WTC11 (cell line): ENCODE measurements around the gene PMF1. TPM values are rescaled to one million over a fixed set of nuclear protein-coding genes. Genes with fewer than 3 reads are reported as not detected.

Experiments
- ATAC-seq: fragments of 200-7000 bp; cut with Tn5 transposase; 2 replicates; pipeline ENCODE4 v1.10.0; 2021; ENCODE audit warnings: mild to moderate bottlenecking, moderate library complexity
- CTCF ChIA-PET: fragments of 300-600 bp; sonication (Branson Sonifier 250); formaldehyde crosslinking; loops from one replicate; lab custom pipeline; 2021; ENCODE audit warnings: antibody characterized with exemption; lab: Charles Lee
- POLR2A ChIA-PET: fragments of 350-600 bp; sonication (Branson Sonifier 250); formaldehyde crosslinking; loops from one replicate; lab custom pipeline; 2021; ENCODE audit warnings: antibody characterized with exemption; lab: Charles Lee
- DNase-seq: peaks from one replicate; pipeline ENCODE4 v3.0.0; 2021; ENCODE audit warnings: low spot score
- H3K27ac Mint-ChIP-seq: 2 replicates; pipeline ENCODE4 v1.8.0; 2021; ENCODE audit warnings: mixed read lengths
- H3K27me3 Mint-ChIP-seq: 2 replicates; pipeline ENCODE4 v1.8.0; 2021; ENCODE audit warnings: low read depth, mild to moderate bottlenecking, moderate library complexity, mixed read lengths
- H3K36me3 Mint-ChIP-seq: 2 replicates; pipeline ENCODE4 v1.8.0; 2021; ENCODE audit warnings: mixed read lengths
- H3K4me1 Mint-ChIP-seq: 2 replicates; pipeline ENCODE4 v1.8.0; 2022; ENCODE audit warnings: mixed read lengths
- H3K4me3 Mint-ChIP-seq: 2 replicates; pipeline ENCODE4 v1.8.0; 2021; ENCODE audit warnings: mild to moderate bottlenecking, moderate library complexity, mixed read lengths
- H3K9me3 Mint-ChIP-seq: 2 replicates; pipeline ENCODE4 v1.8.0; 2021; ENCODE audit warnings: mixed read lengths
- ATF1 ChIP-seq: sonication (generic); formaldehyde crosslinking; IDR thresholded peaks from 2 replicates; pipeline ENCODE4 v1.8.1; 2023; ENCODE audit warnings: mild to moderate bottlenecking, moderate library complexity, missing genetic modification reagents
- JUN ChIP-seq: sonication (generic); formaldehyde crosslinking; IDR thresholded peaks from 2 replicates; pipeline ENCODE4 v1.8.0; 2023; ENCODE audit warnings: mild to moderate bottlenecking, missing genetic modification reagents
- NFYB ChIP-seq: sonication (generic); formaldehyde crosslinking; conservative IDR thresholded peaks from 2 replicates; pipeline ENCODE4 v1.8.0; 2022; ENCODE audit warnings: low read depth, missing genetic modification reagents
- NR2C2 ChIP-seq: sonication (generic); formaldehyde crosslinking; IDR thresholded peaks from 2 replicates; pipeline ENCODE4 v1.8.0; 2022; ENCODE audit warnings: mild to moderate bottlenecking, missing genetic modification reagents
- OVOL2 ChIP-seq: fragments of 250-450 bp; sonication (Bioruptor Pico); IDR thresholded peaks from 2 replicates; pipeline ENCODE4 v1.9.0; 2021; ENCODE audit warnings: mild to moderate bottlenecking, borderline replicate concordance
- RELA ChIP-seq: sonication (generic); formaldehyde crosslinking; IDR thresholded peaks from 2 replicates; pipeline ENCODE4 v1.8.1; 2022; ENCODE audit warnings: missing genetic modification reagents, mild to moderate bottlenecking, borderline replicate concordance
- SMAD4 ChIP-seq: sonication (generic); formaldehyde crosslinking; IDR thresholded peaks from 2 replicates; pipeline ENCODE4 v1.8.0; 2022; ENCODE audit warnings: mild to moderate bottlenecking, missing genetic modification reagents
- SP1 ChIP-seq: sonication (generic); formaldehyde crosslinking; conservative IDR thresholded peaks from 2 replicates; pipeline ENCODE4 v1.8.1; 2022; ENCODE audit warnings: missing genetic modification reagents
- TP53 ChIP-seq: sonication (generic); formaldehyde crosslinking; IDR thresholded peaks from 2 replicates; pipeline ENCODE4 v1.8.1; 2023; ENCODE audit warnings: mild to moderate bottlenecking, missing genetic modification reagents
- ZNF121 ChIP-seq: sonication (generic); formaldehyde crosslinking; IDR thresholded peaks from 2 replicates; pipeline ENCODE4 v1.8.0; 2023; ENCODE audit warnings: missing genetic modification reagents
- ZNF317 ChIP-seq: sonication (generic); formaldehyde crosslinking; IDR thresholded peaks from 2 replicates; pipeline ENCODE4 v1.8.1; 2023; ENCODE audit warnings: low read depth, mild to moderate bottlenecking, moderate library complexity, missing genetic modification reagents, borderline replicate concordance
- ZNF423 ChIP-seq: fragments of 250-450 bp; sonication (Bioruptor Pico); IDR thresholded peaks from 2 replicates; pipeline ENCODE4 v2.1.2; 2022; ENCODE audit warnings: mild to moderate bottlenecking, moderate library complexity
- ZNF671 ChIP-seq: fragments of 250-450 bp; sonication (Bioruptor Pico); IDR thresholded peaks from 2 replicates; pipeline ENCODE4 v1.8.0; 2021; ENCODE audit warnings: mild to moderate bottlenecking
- total RNA-seq: library from RNA; stranded (reverse); gene quantifications from 3 replicates; pipeline ENCODE4 v1.2.3, GENCODE V29; 2021
- TF ChIP-seq, protein P1 (sequence below): sonication (generic); formaldehyde crosslinking; IDR thresholded peaks from 2 replicates; pipeline ENCODE4 v1.8.0; 2023; ENCODE audit warnings: missing genetic modification reagents
- TF ChIP-seq, protein P2 (sequence below): sonication (generic); formaldehyde crosslinking; IDR thresholded peaks from 2 replicates; pipeline ENCODE4 v1.8.1; 2023; ENCODE audit warnings: mild to moderate bottlenecking, missing genetic modification reagents
- TF ChIP-seq, protein P3 (sequence below): sonication (generic); formaldehyde crosslinking; IDR thresholded peaks from 2 replicates; pipeline ENCODE4 v1.8.0; 2022; ENCODE audit warnings: mild to moderate bottlenecking, missing genetic modification reagents
- TF ChIP-seq, protein P4 (sequence below): sonication (generic); formaldehyde crosslinking; IDR thresholded peaks from 2 replicates; pipeline ENCODE4 v1.8.1; 2022; ENCODE audit warnings: low read depth, missing genetic modification reagents, borderline replicate concordance
- TF ChIP-seq, protein P5 (sequence below): fragments of 250-450 bp; sonication (Bioruptor Pico); IDR thresholded peaks from 2 replicates; pipeline ENCODE4 v1.9.0; 2021; ENCODE audit warnings: mild to moderate bottlenecking
- TF ChIP-seq, protein P6 (sequence below): sonication (generic); formaldehyde crosslinking; IDR thresholded peaks from 2 replicates; pipeline ENCODE4 v1.8.1; 2022; ENCODE audit warnings: low read depth, mild to moderate bottlenecking, moderate library complexity, missing genetic modification reagents, borderline replicate concordance
- TF ChIP-seq, protein P7 (sequence below): sonication (generic); formaldehyde crosslinking; IDR thresholded peaks from 2 replicates; pipeline ENCODE4 v1.8.1; 2022; ENCODE audit warnings: missing genetic modification reagents, borderline replicate concordance
- TF ChIP-seq, protein P8 (sequence below): fragments of 250-450 bp; sonication (Bioruptor Pico); IDR thresholded peaks from 2 replicates; pipeline ENCODE4 v1.9.0; 2021; ENCODE audit warnings: moderate library complexity, mild to moderate bottlenecking, inconsistent platforms, borderline replicate concordance
- TF ChIP-seq, protein P9 (sequence below): fragments of 250-450 bp; sonication (Bioruptor Pico); IDR thresholded peaks from 2 replicates; pipeline ENCODE4 v1.9.0; 2021; ENCODE audit warnings: mild to moderate bottlenecking

Gene PMF1
- total RNA-seq, 1 experiment from 2014 or later = 129 TPM

DNA sequence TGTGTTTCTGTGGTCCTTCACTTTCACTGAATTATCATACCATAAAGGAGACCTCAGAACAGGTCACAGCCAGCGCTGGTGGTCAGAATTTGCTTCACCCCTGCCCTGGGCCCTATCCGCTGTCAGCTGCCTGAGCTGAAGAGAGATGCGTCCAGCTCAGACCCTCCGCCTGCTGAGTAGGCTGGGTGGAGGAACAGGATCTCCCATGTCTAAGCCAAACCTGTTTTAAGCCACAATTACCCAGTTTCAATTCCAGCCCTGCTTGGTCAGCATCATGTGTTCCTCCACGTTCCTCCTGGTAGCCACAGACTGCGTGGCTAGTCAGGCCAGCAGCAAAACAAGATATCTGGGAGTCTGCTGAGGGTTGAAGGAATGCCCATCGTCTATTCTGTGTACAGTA lies 15.7 kb downstream of the PMF1 start:
- ChIA-PET POLR2A (interaction anchor here (0.8 kb wide), 1 partner anchor 16 kb away, joined by 5 read pairs; the partner anchor contains the start of gene PMF1), CTCF (interaction anchor here (5.3 to 10.2 kb wide), 2 partner anchors 87 to 88 kb away, joined by 34 to 358 read pairs; no protein-coding TSS in a partner anchor)
- peaks cover 4% of the 10 kb centered on the region for H3K4me1 Mint-ChIP-seq
- peaks cover 32% of the 10 kb centered on the region for H3K36me3 Mint-ChIP-seq
- no peak for DNase-seq
- no peak for TF ChIP-seq ATF1
- TF ChIP-seq SP1 (CRISPR knock-in tag) = no peak
- TF ChIP-seq, protein P1, sequence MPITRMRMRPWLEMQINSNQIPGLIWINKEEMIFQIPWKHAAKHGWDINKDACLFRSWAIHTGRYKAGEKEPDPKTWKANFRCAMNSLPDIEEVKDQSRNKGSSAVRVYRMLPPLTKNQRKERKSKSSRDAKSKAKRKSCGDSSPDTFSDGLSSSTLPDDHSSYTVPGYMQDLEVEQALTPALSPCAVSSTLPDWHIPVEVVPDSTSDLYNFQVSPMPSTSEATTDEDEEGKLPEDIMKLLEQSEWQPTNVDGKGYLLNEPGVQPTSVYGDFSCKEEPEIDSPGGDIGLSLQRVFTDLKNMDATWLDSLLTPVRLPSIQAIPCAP (CRISPR knock-in tag) = no peak
- TF ChIP-seq ZNF671 (CRISPR knock-in tag) = no peak
- TF ChIP-seq ZNF423 = no peak
- TF ChIP-seq, protein P2, sequence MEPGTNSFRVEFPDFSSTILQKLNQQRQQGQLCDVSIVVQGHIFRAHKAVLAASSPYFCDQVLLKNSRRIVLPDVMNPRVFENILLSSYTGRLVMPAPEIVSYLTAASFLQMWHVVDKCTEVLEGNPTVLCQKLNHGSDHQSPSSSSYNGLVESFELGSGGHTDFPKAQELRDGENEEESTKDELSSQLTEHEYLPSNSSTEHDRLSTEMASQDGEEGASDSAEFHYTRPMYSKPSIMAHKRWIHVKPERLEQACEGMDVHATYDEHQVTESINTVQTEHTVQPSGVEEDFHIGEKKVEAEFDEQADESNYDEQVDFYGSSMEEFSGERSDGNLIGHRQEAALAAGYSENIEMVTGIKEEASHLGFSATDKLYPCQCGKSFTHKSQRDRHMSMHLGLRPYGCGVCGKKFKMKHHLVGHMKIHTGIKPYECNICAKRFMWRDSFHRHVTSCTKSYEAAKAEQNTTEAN (CRISPR knock-in tag) = no peak
- TF ChIP-seq, protein P3, sequence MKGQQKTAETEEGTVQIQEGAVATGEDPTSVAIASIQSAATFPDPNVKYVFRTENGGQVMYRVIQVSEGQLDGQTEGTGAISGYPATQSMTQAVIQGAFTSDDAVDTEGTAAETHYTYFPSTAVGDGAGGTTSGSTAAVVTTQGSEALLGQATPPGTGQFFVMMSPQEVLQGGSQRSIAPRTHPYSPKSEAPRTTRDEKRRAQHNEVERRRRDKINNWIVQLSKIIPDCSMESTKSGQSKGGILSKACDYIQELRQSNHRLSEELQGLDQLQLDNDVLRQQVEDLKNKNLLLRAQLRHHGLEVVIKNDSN (CRISPR knock-in tag) = no peak
- no peak for TF ChIP-seq JUN
- no peak for TF ChIP-seq NFYB (CRISPR knock-in tag)
- no peak for TF ChIP-seq NR2C2
- TF ChIP-seq TP53 (CRISPR knock-in tag) = no peak
- TF ChIP-seq, protein P4, sequence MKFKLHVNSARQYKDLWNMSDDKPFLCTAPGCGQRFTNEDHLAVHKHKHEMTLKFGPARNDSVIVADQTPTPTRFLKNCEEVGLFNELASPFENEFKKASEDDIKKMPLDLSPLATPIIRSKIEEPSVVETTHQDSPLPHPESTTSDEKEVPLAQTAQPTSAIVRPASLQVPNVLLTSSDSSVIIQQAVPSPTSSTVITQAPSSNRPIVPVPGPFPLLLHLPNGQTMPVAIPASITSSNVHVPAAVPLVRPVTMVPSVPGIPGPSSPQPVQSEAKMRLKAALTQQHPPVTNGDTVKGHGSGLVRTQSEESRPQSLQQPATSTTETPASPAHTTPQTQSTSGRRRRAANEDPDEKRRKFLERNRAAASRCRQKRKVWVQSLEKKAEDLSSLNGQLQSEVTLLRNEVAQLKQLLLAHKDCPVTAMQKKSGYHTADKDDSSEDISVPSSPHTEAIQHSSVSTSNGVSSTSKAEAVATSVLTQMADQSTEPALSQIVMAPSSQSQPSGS (CRISPR knock-in tag) = no peak
- TF ChIP-seq SMAD4 (CRISPR knock-in tag) = no peak
- TF ChIP-seq, all 79 proteins: peak for 0
- no peaks in the 10 kb centered on the region for H3K9me3 Mint-ChIP-seq
- no peaks in the 10 kb centered on the region for H3K27me3 Mint-ChIP-seq
- H3K4me3 Mint-ChIP-seq = no peak overlapping the region
- no peak overlapping the region for H3K27ac Mint-ChIP-seq
- no peak for ATAC-seq

DNA sequence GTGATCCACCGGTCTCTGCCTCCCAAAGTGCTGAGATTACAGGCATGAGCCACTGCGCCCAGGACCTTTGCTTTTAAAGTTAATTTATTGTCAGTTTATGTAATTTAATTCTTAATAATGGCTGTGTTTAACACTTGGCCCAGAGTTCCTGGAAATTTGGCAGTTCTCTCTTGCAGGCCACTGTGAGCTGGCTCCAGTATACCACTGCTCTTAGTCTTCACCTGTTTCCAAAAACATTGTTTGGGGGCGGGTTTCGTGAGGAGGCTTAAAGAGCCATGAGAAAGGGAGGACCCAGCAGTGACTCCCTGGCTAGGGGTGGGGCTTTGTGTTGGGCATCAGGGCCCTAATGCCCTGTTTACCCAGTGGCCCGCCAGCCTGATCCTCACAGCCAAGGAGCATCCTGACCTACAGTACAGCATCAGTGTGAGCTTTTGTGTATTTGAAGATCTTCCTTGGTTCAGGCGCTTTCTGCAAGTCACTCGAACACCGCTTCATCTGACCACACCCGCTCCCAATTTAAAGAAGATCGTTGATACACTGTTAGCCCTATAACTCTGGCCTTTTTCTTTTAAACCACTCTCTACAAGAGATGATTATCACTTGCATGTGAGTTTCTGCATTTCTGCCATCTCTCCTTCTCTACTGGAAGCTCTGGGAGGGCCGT lies 17.1 kb downstream of the PMF1 start:
- ChIA-PET POLR2A (interaction anchor here (0.6 kb wide), 2 partner anchors 13 to 378 kb away, joined by 3 to 5 read pairs; no protein-coding TSS in a partner anchor), CTCF (interaction anchor here (1.2 to 5.3 kb wide), 2 partner anchors 84 to 89 kb away, joined by 3 to 34 read pairs; no protein-coding TSS in a partner anchor)
- DNase-seq = no peak
- Mint-ChIP-seq H3K9me3 (no peaks in the 10 kb centered on the region), H3K27ac (no peak overlapping the region), H3K36me3 (peaks cover 39% of the 10 kb centered on the region), H3K4me3 (no peak overlapping the region), H3K4me1 (peaks cover 4% of the 10 kb centered on the region), H3K27me3 (no peaks in the 10 kb centered on the region)
- ATAC-seq = no peak
- TF ChIP-seq, protein P5, sequence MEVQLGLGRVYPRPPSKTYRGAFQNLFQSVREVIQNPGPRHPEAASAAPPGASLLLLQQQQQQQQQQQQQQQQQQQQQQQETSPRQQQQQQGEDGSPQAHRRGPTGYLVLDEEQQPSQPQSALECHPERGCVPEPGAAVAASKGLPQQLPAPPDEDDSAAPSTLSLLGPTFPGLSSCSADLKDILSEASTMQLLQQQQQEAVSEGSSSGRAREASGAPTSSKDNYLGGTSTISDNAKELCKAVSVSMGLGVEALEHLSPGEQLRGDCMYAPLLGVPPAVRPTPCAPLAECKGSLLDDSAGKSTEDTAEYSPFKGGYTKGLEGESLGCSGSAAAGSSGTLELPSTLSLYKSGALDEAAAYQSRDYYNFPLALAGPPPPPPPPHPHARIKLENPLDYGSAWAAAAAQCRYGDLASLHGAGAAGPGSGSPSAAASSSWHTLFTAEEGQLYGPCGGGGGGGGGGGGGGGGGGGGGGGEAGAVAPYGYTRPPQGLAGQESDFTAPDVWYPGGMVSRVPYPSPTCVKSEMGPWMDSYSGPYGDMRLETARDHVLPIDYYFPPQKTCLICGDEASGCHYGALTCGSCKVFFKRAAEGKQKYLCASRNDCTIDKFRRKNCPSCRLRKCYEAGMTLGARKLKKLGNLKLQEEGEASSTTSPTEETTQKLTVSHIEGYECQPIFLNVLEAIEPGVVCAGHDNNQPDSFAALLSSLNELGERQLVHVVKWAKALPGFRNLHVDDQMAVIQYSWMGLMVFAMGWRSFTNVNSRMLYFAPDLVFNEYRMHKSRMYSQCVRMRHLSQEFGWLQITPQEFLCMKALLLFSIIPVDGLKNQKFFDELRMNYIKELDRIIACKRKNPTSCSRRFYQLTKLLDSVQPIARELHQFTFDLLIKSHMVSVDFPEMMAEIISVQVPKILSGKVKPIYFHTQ (CRISPR knock-in tag) = no peak
- TF ChIP-seq NFYB (CRISPR knock-in tag) = no peak
- TF ChIP-seq OVOL2 (CRISPR knock-in tag) = no peak
- TF ChIP-seq ZNF317 (CRISPR knock-in tag) = no peak
- TF ChIP-seq, protein P3 (CRISPR knock-in tag) = no peak
- TF ChIP-seq RELA (CRISPR knock-in tag) = no peak
- TF ChIP-seq, protein P6, sequence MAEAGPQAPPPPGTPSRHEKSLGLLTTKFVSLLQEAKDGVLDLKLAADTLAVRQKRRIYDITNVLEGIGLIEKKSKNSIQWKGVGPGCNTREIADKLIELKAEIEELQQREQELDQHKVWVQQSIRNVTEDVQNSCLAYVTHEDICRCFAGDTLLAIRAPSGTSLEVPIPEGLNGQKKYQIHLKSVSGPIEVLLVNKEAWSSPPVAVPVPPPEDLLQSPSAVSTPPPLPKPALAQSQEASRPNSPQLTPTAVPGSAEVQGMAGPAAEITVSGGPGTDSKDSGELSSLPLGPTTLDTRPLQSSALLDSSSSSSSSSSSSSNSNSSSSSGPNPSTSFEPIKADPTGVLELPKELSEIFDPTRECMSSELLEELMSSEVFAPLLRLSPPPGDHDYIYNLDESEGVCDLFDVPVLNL (CRISPR knock-in tag) = no peak
- TF ChIP-seq, protein P7, sequence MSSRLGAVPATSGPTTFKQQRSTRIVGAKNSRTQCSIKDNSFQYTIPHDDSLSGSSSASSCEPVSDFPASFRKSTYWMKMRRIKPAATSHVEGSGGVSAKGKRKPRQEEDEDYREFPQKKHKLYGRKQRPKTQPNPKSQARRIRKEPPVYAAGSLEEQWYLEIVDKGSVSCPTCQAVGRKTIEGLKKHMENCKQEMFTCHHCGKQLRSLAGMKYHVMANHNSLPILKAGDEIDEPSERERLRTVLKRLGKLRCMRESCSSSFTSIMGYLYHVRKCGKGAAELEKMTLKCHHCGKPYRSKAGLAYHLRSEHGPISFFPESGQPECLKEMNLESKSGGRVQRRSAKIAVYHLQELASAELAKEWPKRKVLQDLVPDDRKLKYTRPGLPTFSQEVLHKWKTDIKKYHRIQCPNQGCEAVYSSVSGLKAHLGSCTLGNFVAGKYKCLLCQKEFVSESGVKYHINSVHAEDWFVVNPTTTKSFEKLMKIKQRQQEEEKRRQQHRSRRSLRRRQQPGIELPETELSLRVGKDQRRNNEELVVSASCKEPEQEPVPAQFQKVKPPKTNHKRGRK = no peak
- no peak for TF ChIP-seq ZNF121 (CRISPR knock-in tag)
- TF ChIP-seq, protein P8, sequence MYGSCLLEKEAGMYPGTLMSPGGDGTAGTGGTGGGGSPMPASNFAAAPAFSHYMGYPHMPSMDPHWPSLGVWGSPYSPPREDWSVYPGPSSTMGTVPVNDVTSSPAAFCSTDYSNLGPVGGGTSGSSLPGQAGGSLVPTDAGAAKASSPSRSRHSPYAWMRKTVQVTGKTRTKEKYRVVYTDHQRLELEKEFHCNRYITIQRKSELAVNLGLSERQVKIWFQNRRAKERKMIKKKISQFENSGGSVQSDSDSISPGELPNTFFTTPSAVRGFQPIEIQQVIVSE (CRISPR knock-in tag) = no peak
- TF ChIP-seq, protein P9, sequence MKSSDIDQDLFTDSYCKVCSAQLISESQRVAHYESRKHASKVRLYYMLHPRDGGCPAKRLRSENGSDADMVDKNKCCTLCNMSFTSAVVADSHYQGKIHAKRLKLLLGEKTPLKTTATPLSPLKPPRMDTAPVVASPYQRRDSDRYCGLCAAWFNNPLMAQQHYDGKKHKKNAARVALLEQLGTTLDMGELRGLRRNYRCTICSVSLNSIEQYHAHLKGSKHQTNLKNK (CRISPR knock-in tag) = no peak
